Thyroid gland (tissue), 4 donors: Measurements from ENCODE around the gene GJD4.

Experiments used
- CTCF ChIP-seq, 6 experiments: fragments of 200-600 bp in 3 of 6; fragments of 450-650 bp in 3 of 6; sonication (generic) in 3 of 6; IDR thresholded peaks; one replicate each; pipeline ENCODE4 v1.5.1; 2016 to 2019; ENCODE audit warnings: antibody characterized with exemption in 6 of 6, mild to moderate bottlenecking in 2 of 6, inconsistent platforms in 1 of 6, moderate library complexity in 1 of 6
- POLR2A ChIP-seq, 2 donors: fragments of 450-650 bp; IDR thresholded peaks; one replicate each; pipeline ENCODE4 v1.6.1; 2017; ENCODE audit warnings: antibody characterized with exemption in 2 of 2, mild to moderate bottlenecking in 2 of 2, moderate library complexity in 1 of 2

GRCh38 chr10:35605191-35605590 is at the start of gene GJD4:
- TF ChIP-seq CTCF (IDR thresholded peaks at IDR 0.05) (no peak), POLR2A (IDR thresholded peaks at IDR 0.05) (no peak)
